CD4-positive, alpha-beta T cell (primary cell): Measurements from ENCODE around the gene IQGAP1. TPM values are rescaled to one million over a fixed set of nuclear protein-coding genes. Genes with fewer than 3 reads are reported as not detected.
A peak's percentile ranks its signal among the peaks of the same experiment; 100 is the strongest.

ENCODE experiments used
- ATAC-seq: fragments of 200-7000 bp; cut with Tn5 transposase; one replicate; pipeline ENCODE4 v1.10.0; 2022; ENCODE audit warnings: mild to moderate bottlenecking; ENCODE audit not compliant: poor library complexity
- CTCF ChIA-PET: fragments of 350-600 bp; sonication (Branson Sonifier 250); formaldehyde crosslinking; loops from one replicate; lab custom pipeline; 2021; ENCODE audit warnings: antibody characterized with exemption, inconsistent platforms; lab: Charles Lee
- POLR2A ChIA-PET: fragments of 350-600 bp; sonication (Branson Sonifier 250); formaldehyde crosslinking; loops from one replicate; lab custom pipeline; 2021; ENCODE audit warnings: antibody characterized with exemption, inconsistent platforms; lab: Charles Lee
- DNase-seq, 14 experiments: peaks; one replicate each; pipeline ENCODE4 v3.0.0-alpha.2; 2013 to 2020; ENCODE audit warnings: mixed read lengths in 2 of 14
- H3K27ac ChIP-seq, 2 donors: one replicate each; pipeline versions ENCODE4 v1.5.1 to v1.7.0; 2013; ENCODE audit warnings: low read length in 2 of 2, low read depth in 1 of 2, mild to moderate bottlenecking in 1 of 2
- H3K27me3 ChIP-seq, 2 experiments: 1 replicate in 1 of 2; 2 replicates in 1 of 2; pipeline versions ENCODE4 v1.6.1 to v1.7.0; 2013; ENCODE audit warnings: low read length in 2 of 2, control low read depth in 1 of 2, mild to moderate bottlenecking in 1 of 2, moderate library complexity in 1 of 2; ENCODE audit not compliant: insufficient read depth in 2 of 2, control insufficient read depth in 1 of 2
- H3K36me3 ChIP-seq: one replicate; pipeline ENCODE4 v1.6.1; 2013; ENCODE audit warnings: low read length, control low read depth; ENCODE audit not compliant: insufficient read depth
- H3K4me1 ChIP-seq: one replicate; pipeline ENCODE4 v1.6.1; 2013; ENCODE audit warnings: low read length, control low read depth; ENCODE audit not compliant: insufficient read depth
- H3K4me3 ChIP-seq: one replicate; pipeline ENCODE4 v1.5.1; 2013; ENCODE audit warnings: mild to moderate bottlenecking, low read length, moderate library complexity
- H3K9me3 ChIP-seq, 2 experiments: 1 replicate in 1 of 2; 2 replicates in 1 of 2; pipeline versions ENCODE4 v1.6.1 to v1.7.0; 2013; ENCODE audit warnings: low read length in 2 of 2, mild to moderate bottlenecking in 2 of 2, control low read depth in 1 of 2, moderate library complexity in 1 of 2; ENCODE audit not compliant: control insufficient read depth in 1 of 2, insufficient read depth in 1 of 2
- H3K27ac Mint-ChIP-seq: one replicate; pipeline ENCODE4 v1.8.0; 2020; ENCODE audit warnings: mixed read lengths
- H3K27me3 Mint-ChIP-seq: one replicate; pipeline ENCODE4 v1.8.0; 2021; ENCODE audit warnings: mixed read lengths
- H3K36me3 Mint-ChIP-seq: one replicate; pipeline ENCODE4 v1.8.0; 2021; ENCODE audit warnings: low read depth, mixed read lengths
- H3K4me1 Mint-ChIP-seq: one replicate; pipeline ENCODE4 v1.8.0; 2021; ENCODE audit warnings: low read depth, mixed read lengths
- H3K4me3 Mint-ChIP-seq: one replicate; pipeline ENCODE4 v1.8.0; 2020; ENCODE audit warnings: mild to moderate bottlenecking, mixed read lengths
- H3K9me3 Mint-ChIP-seq: one replicate; pipeline ENCODE4 v1.8.0; 2020; ENCODE audit warnings: mixed read lengths
- intact Hi-C, 2 experiments: fragments of 100-400 bp; cut with DNase I in 1 of 2; cut with micrococcal nuclease in 1 of 2; formaldehyde crosslinking; loops; one replicate each; pipeline versions ENCODE4 v1.15.1 to v1.9.0; 2023 to 2025; cut with DNase I, micrococcal nuclease
- total RNA-seq, 174 experiments: library from RNA in 2 of 174; stranded (reverse) in 2 of 174; gene quantifications; one replicate each; pipeline ENCODE4 v1.2.3 and lab custom pipeline; 2021 to 2026
- TF ChIP-seq, protein P1 (sequence below): fragments of 200-600 bp; IDR thresholded peaks from one replicate; pipeline ENCODE4 v1.8.0; 2022; ENCODE audit warnings: antibody characterized with exemption, mild to moderate bottlenecking

IQGAP1 gene
- total RNA-seq, 2 experiments from 2014 or later: 76.8 to 78.7 TPM

DNA sequence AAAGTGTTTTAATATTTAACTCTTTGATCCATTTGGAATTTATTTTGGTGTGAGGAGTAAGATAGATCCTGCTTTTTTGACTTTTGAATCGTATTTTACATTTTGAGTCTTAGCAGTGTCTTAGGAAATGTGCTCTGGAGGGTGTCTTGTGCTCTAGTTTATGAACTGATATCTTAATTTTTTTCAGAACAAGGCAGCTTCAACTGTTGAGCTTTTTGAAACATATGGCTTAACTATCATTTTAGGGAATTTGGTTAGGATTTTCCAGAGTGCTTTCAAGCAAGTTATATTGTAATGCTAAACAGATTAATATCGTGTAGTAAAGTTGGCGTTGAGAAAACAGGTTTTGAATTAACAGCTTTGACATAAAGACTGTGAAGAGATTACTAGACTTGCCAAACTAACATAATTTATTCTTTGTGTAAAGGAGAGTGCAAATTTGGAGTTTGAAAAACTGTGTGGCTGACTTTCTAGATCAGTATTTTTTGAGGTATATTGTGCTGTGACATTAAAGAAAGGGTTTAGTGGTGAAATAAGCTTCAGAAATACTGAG lies 17.1 kb downstream of the IQGAP1 start:
- H3K36me3 ChIP-seq: no peaks in the 10 kb centered on the region
- intact Hi-C loops: loop anchor here in 1 of 2 experiments (5.0 kb wide), 1 partner anchor 42 kb away; no protein-coding TSS in a partner anchor
- TF ChIP-seq, protein P1, sequence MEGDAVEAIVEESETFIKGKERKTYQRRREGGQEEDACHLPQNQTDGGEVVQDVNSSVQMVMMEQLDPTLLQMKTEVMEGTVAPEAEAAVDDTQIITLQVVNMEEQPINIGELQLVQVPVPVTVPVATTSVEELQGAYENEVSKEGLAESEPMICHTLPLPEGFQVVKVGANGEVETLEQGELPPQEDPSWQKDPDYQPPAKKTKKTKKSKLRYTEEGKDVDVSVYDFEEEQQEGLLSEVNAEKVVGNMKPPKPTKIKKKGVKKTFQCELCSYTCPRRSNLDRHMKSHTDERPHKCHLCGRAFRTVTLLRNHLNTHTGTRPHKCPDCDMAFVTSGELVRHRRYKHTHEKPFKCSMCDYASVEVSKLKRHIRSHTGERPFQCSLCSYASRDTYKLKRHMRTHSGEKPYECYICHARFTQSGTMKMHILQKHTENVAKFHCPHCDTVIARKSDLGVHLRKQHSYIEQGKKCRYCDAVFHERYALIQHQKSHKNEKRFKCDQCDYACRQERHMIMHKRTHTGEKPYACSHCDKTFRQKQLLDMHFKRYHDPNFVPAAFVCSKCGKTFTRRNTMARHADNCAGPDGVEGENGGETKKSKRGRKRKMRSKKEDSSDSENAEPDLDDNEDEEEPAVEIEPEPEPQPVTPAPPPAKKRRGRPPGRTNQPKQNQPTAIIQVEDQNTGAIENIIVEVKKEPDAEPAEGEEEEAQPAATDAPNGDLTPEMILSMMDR: no peak
- Mint-ChIP-seq H3K9me3 (no peaks in the 10 kb centered on the region), H3K27ac (no peak overlapping the region), H3K4me1 (peaks cover 75% of the 10 kb centered on the region), H3K27me3 (no peaks in the 10 kb centered on the region), H3K4me3 (no peak overlapping the region), H3K36me3 (peaks cover 23% of the 10 kb centered on the region)
- no peak overlapping the region for H3K4me3 ChIP-seq
- POLR2A ChIA-PET: interaction anchor here (1.2 kb wide), 1 partner anchor 17 kb away, joined by 4 read pairs; the partner anchor contains the start of gene IQGAP1
- ATAC-seq (no peak), DNase-seq (no peak)
- peaks cover 35% of the 10 kb centered on the region for H3K4me1 ChIP-seq
- H3K27ac ChIP-seq: no peak overlapping the region
- H3K27me3 ChIP-seq: no peaks in the 10 kb centered on the region
- CTCF ChIA-PET: interaction anchor here (1.9 kb wide), 1 partner anchor 43 kb away, joined by 4 read pairs; no protein-coding TSS in a partner anchor
- H3K9me3 ChIP-seq: peaks cover 0 to 5% of the 10 kb centered on the region in 2 experiments

DNA sequence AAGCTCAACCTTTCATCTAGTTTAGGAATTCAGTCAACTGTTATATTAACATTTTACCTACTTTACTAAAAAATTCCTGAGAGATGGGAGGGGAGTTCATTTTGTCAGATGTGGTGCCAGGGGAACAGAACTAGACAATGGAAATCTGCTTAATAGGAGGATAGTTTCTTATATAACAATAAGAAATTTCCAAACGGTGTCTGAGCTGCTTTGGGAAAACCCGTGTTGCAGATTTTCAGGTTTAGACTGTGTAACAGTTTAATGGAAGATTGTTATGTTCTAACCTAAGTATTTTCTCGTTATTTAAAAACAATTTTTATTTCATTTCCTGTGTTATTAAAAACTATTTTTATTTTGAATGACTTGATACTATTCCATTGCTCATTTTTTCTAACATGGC lies 19.3 kb downstream of the IQGAP1 start:
- peaks cover 70% of the 10 kb centered on the region for H3K4me1 Mint-ChIP-seq
- Histone ChIP-seq H3K4me1 (peaks cover 21% of the 10 kb centered on the region), H3K9me3 (peaks cover 0 to 5% of the 10 kb centered on the region in 2 experiments), H3K27me3 (no peaks in the 10 kb centered on the region), H3K27ac (no peak overlapping the region), H3K36me3 (no peaks in the 10 kb centered on the region), H3K4me3 (no peak overlapping the region)
- TF ChIP-seq, protein P1: no peak
- CTCF ChIA-PET: interaction anchor here (1.2 to 1.7 kb wide), 4 partner anchors 9 to 87 kb away, joined by 3 to 7 read pairs (median 4); no protein-coding TSS in a partner anchor
- no peaks in the 10 kb centered on the region for H3K27me3 Mint-ChIP-seq
- H3K9me3 Mint-ChIP-seq: no peaks in the 10 kb centered on the region
- intact Hi-C loops: loop anchor here in 1 of 2 experiments (5.0 kb wide), 1 partner anchor 40 kb away; no protein-coding TSS in a partner anchor
- ATAC-seq (no peak), DNase-seq (no peak)
- POLR2A ChIA-PET: interaction anchor here (0.6 to 1.7 kb wide), 2 partner anchors 15 to 19 kb away, joined by 3 to 6 read pairs; no protein-coding TSS in a partner anchor
- peaks cover 26% of the 10 kb centered on the region for H3K36me3 Mint-ChIP-seq
- no peak overlapping the region for H3K4me3 Mint-ChIP-seq
- H3K27ac Mint-ChIP-seq: no peak overlapping the region

DNA sequence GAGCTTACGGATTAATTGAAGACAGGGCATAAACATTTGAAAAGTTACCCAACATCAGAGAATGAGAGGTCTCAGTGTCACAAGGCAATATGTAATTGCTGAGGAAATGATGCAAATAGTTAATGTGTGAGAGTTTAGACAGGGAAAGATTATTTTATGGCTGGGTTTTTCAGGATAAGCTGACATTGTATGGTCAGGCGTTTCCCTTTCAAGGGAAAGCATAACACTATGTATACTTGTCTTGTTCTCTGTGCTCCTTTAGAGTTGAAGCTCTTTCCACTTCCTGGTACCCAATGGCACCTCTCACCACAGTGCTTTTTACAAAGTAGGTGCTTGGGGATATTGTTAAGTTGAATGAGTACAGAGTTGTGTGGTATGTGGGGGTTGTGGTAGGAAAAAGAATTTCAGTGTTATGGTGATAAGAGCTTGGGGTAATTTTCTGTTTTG lies 19.9 kb downstream of the IQGAP1 start:
- no peak overlapping the region for H3K27ac ChIP-seq
- H3K4me3 Mint-ChIP-seq: peak overlapping the region; percentile 35
- H3K27me3 Mint-ChIP-seq: no peaks in the 10 kb centered on the region
- peak overlapping the region; percentile 18 for H3K27ac Mint-ChIP-seq
- no peaks in the 10 kb centered on the region for H3K36me3 ChIP-seq
- ATAC-seq: peak; percentile 75
- POLR2A ChIA-PET: interaction anchor here (0.6 to 1.7 kb wide), 2 partner anchors 16 to 19 kb away, joined by 3 to 6 read pairs; no protein-coding TSS in a partner anchor
- H3K9me3 Mint-ChIP-seq: no peaks in the 10 kb centered on the region
- H3K4me3 ChIP-seq: no peak overlapping the region
- TF ChIP-seq, protein P1: no peak
- DNase-seq: peak in 3 of 14 experiments; percentile 67 to 83 (median 69)
- peaks cover 0 to 5% of the 10 kb centered on the region in 2 experiments for H3K9me3 ChIP-seq
- CTCF ChIA-PET: interaction anchor here (1.2 to 1.7 kb wide), 4 partner anchors 9 to 88 kb away, joined by 3 to 7 read pairs (median 4); no protein-coding TSS in a partner anchor
- peaks cover 24% of the 10 kb centered on the region for H3K4me1 ChIP-seq
- H3K36me3 Mint-ChIP-seq: peaks cover 26% of the 10 kb centered on the region
- intact Hi-C loops: loop anchor here in 1 of 2 experiments (5.0 kb wide), 1 partner anchor 39 kb away; no protein-coding TSS in a partner anchor
- peaks cover 71% of the 10 kb centered on the region for H3K4me1 Mint-ChIP-seq
- no peaks in the 10 kb centered on the region for H3K27me3 ChIP-seq
